ENCODE results near the gene SEC31A.
"Not testable (repeated sequence)": the region's sequence is repeated elsewhere in the genome, so short reads cannot be mapped to it uniquely, and the experiment has no call there.

Gene SEC31A

DNA sequence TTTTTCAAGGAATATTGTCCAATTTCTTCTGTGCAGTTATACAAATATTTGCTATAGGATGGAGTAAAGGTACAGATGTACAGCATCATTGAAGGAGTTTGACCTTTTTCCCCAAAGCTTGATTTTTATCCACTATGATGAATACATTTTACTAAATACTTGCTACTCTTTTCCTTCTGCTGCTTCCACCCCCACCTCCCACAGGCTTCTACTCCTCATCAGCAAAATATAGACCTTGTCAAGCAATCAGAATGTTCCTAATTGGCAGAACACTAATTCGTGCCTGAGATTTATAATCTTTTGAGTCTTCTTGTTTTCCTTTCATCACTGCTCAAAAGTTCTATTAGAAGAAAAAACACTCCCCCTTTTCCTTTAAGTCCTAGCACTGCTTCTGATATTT, 5.8 kb upstream of the SEC31A start:
- no peak for DNase-seq

DNA sequence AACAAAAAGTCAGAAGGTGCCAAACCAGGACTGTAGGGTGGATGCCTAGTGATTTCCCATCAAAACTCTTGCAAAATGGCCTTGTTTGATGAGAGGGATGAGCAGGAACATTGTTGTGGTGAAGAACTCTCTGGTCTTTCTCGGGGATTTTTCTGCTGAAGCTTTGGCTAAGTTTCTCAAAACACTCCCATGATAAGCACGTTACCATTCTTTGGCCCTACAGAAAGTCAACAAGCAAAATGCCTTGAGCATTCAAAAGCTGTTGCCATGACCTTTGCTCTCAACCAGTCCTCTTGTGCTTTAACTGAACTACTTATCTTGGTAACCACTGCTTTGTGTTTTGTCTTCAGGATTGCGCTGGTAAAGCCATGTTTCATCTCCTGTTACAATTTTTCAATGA, 3.0 kb upstream of the SEC31A start:
- DNase-seq = no peak

DNA sequence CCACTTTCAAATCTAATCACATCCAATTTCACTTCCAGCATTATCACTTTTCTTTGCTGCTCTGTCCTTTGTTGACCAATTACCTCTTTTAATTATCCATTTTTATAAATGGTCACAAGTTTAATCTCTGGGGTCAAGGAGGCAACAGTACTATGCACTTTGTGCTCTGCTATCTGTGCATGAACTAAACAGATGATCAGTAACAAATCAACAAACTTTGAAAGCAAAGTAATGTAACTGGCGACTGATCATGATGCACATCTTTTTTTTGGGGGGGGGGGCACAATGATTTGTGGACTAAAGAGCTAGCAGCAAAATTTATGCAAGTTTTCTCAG, 1.5 kb upstream of the SEC31A start:
- no peak for DNase-seq

DNA sequence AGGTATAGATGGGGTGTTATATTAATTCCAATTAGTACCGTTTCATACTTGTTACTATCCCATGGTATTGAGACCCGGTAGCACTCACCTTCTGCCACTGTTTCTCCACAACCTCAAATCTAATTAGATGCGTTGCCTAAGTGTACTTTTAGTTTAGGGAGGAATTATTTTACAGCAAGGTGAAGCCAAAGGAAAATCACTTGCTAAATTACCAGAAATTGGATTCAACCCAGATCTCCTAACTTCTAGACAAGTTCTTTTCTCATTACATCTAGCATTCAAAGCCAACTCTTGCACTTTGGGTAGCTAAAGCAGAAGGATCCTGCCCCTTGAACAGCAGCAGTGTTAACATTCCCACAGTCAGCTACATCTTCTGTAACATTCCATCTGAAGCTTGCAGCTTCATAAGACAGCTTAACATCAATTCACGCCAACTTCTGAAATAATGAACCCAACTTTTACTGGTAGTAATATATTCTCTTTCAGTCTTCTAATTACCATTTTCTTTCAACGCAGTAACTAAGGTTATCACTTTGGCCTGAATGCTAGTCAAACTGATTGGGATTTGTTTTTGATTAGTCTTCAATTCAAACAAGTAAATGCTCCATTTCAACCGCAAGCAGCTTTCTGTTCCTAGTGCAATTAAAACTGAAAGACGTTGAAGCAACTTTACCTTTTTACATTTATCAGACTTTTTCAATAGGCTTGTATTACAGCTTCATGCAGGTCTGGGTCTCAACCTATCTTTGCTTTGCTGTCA, 934 bp upstream of the SEC31A start:
- no peak for DNase-seq

DNA sequence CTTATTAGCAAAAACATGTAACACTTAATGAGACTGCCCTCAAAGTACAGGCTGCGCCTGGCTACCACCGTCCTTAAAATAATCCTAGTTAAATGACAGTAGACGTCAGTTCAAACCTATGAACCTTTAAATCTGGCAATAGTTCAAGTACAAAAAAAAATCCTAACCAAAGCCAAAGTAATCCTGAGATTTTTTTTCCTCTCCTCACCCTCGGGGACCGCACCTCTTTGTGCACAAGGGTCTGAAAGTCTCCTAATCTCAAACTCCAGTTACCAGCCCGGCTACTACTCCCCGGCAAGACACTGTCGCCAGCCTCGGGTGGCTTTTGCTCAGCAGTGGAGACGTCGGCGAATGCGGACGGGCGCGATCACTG, 439 bp downstream of the SEC31A start:
- DNase-seq = no peak

DNA sequence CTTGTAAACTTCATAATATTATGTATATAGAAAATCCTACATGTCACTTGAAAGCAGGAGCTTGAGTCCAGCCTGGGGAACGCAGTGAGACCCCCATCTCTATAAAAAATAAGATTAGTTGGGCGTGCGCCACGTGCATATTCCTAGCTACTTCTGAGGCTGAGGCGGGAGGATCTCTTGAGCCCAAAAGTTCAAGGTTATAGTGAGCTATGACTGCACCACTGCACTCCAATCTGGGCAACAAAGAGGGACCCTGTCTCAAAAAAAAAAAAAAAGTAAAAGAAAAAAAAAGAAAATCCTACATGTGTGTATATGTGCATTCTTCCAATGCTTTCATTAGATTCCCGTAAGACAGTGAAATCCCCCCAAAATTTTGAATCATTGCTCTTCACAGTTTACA, 1.7 kb downstream of the SEC31A start:
- no peak for DNase-seq

DNA sequence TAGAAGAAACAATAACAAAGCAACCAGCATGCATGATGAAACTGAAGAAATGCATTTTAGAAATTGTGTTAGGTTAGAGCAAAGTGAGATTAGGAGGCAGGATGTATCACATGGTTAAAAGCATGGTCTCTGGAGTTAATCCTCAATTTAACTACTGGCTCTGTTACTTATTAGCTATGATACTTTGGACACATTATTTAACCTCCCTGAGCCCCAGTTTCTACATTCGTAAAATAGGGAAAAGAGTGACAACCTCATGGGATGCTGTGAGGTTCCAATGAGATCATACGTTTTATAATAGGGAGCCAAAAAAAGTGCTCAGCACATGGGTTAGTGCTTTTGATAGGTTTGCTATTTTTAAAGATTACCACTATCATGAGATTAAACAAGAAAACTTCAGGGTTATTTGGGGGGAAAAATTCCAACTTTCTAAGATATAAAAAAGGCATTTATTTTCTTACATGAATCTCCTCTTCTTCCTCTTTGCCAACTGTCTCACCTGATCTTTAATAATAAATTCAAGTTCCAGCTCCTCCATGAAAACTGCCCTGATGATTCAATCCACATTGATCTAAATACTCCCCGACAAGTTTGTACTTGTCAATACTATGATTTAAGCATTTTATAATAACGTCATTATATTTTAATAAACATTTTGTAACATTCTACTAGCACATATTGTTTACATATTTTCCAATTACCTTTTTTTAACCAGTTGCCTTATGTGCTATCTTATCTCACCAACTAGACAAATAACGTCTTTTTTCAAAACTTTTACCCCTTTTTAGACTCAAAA, 4.6 kb downstream of the SEC31A start:
- no peak for DNase-seq

DNA sequence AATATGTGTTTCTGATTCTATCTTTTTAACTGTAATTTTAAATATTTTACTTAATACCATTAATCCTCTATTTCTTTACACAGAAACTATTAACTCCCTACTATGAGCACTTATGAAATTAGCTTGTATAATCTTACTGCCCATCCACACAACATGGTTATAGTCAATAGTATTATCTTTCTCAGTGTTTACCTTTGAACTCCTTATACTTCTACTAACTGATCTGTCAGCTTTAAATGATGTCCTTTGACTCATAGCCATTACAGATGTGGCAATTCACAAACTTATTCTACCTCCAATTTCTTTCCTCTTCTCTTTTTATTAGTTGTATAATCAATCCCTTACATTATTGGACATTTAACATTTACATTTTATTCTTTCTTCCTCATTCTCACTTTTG, 5.5 kb downstream of the SEC31A start:
- no peak for DNase-seq

DNA sequence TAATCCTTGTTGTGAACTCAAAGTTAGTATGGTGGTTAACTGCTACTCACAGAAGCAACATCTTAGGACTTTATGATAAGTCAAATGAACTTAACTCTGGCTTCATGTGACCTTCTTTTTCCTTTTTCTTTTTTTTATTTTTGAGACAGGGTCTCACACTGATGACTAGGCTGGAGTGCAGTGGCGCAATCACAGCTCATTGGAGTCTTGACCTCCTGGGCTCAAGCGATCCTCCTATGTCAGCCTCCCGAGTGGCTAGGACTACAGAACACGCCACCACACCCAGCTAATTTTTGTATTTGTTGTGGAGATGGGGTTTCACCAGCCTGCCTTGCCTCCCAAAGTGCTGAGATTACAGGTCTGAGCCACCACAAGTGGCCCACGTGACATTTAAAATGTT, 22.4 kb downstream of the SEC31A start:
- DNase-seq = no peak

DNA sequence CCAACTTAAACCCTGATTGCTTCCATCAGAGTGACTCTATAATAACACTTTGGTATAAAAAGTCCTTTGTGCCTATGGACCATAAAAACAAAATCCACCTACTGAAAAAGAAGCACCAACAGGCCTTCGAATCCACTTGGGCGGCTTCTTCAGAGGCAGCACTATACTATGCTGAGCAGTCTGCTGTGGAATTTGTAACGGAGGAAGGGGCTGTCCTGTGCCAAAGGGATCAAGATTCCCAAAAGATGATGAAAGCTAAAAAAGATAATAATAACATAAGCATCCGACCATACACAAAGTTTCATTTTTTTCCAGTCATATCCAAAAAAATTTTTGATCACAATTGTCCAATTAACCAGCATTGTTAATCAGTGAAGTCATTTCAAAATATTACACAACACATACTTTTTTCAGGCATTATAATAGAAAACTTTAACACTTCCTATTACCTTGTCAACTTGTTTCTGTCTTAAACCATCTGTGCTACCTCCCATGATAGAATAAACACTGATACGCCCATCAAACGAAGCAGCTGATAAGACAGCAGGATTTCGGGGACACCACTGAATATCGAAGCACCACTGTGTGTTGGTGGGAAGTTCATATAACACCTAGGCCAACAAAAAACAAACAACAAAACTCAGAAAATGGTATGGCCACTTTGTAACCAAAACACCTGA, 24.1 kb downstream of the SEC31A start:
- no peak for DNase-seq

DNA sequence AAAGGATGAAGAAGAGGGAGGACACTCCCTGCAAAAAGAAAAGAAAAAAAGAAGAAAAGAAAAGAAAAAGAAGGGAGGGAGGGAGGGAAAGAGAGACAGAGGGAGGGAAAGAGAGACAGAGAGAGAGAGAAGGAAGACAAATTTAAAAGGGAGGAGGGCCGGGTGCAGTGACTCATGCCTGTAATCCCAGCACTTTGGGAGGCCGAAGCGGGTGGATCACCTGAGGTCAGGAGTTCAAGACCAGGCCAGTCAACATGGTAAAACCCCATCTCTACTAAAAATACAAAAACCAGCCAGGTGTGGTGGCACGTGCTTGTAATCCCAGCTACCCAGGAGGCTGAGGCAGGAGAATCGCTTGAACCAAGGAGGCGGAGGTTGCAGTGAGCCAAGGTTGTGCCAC, 24.9 kb downstream of the SEC31A start:
- not testable (repeated sequence) for DNase-seq

DNA sequence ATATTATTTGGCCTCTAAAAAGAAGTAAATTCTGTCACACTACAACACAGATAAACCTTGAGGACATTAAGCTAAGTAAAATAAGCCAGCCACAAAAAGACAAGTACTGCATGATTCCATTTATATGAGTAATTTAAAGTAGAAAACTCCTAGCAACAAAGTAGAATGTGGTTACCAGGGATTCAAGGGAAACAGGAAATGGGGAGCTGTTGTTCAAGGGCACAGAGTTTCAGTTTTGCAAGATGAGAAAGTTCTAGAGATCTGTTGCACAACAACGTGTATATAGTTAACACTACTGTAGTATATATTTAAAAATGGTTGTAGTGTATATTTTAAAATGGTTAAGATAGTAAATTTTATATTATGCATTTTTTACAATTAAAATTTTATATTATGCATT, 25.4 kb downstream of the SEC31A start:
- no peak for DNase-seq

DNA sequence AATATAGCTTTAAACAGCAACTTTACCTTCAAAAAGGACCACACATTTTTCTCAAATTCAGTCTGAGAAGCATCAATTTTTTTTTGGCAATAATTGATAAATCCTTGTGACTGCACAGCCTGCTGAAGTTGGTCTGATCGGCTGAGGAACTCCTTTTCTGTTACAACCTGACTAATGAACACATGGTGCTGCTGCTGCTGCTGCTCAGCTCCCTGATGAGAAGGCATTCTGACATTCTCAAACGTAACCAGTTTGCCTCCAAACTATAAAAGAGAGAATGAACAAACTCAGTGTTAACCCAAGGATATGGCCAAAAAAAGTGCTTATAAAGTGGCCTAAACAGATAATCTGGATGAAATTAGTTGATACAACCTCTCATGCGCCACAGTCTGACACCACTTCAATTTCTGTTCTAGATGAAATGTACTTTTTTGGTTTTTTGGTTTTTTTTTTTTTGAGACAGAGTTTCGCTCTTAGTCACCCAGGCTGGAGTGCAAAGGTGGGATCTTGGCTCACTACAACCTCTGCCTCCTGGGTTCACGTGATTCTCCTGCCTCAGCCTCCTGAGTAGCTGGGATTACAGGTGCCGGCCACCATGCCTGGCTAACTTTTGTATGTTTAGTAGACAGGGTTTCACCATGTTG, 26.5 kb downstream of the SEC31A start:
- no peak for DNase-seq

DNA sequence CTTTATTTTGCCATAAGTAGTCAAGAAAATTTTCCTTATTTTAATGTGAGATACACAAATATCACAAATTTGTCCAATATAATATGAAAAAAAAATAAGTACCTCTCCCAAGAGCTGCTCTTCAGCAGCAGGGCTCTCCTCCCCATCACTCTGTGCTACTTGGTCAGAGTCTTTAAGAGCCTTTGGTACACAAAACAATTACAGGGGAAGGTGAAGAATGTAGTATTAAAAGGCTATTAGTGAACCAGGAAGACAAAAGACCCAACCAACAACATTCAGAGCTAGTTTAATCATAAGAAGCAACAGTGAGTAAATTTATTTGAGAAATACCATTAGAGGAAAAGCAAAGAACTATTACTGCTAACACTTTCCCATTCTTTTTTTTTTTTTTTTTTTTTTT, 29.4 kb downstream of the SEC31A start:
- DNase-seq = no peak

DNA sequence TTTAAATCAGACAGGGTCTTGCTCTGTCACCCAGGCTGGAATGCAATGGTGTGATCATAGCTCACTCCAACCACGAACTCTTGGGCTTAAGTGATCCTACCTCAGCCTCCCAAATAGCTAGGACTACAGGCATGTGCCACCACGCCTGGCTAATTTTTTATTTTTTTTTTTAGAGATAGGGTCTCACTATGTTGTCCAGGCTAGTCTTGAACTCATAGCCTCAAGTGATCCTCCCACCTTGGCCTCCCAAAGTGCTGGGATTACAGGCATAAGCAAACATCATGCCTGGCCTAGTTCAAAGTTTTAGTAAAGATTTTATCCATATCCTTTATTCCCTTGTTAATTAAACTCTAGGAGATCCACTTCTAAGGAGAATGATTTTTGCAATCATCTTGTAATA, 30.5 kb downstream of the SEC31A start:
- not testable (repeated sequence) for DNase-seq

DNA sequence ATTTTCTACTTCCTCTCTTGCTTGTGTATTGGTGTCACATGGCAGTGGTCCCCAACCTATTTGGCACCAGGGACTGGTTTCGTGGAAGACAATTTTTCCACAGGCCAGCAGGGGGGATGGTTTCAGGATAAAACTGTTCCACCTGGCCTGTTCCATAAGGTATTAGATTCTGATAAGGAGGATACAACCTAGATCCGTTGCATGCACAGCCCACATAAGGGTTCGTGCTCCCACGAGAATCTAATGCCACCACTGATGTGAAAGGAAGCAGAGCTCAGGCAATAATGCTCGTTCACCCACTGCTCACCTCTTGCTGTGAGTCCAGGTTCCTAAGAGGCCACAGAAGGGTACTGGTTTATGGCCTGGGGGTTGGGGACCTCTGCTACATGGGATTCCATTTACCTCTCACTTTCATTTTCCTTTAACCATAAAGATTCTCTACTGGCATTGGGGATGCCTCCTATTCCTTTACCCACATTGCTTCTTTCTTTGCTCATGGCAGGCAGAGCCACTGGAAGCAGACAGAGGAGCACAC, 38.1 kb downstream of the SEC31A start:
- DNase-seq = no peak

DNA sequence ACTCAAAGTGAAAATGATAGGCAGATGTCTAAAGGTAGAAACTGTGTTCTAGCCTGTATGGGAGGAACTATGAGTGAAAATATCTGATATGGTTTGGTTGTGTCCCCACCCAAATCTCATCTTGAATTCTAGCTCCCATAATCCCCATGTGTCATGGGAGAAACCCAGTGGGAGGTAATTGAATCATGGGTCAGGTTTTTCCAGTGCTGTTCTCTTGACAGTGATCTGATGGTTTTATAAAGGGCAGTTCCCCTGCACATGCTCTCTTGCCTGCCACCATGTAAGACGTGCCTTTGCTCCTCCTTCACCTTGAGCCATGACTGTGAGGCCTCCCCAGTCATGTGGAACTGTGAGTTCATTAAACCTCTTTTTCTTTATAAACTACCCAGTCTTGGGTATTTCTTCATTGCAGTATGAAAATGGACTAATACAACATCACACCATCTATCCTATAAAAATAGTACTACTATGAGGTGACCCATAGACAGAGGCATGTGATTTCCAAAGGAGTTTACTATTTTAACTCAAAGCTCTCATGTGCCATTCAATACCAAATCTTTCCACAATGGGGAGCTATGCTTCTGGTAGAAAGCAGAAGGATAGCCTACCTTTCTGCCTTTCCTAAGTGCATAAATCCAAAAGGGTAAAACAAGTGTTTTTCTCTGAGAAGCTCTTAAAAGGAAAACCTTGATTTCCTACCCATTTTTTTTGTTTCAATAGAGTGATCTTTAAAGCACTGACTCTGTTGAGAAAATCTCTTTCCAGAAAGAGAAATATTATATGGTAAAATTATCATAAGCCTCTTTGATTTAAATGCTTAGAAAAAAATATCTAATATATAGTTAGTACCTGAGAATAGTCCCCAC, 38.8 kb downstream of the SEC31A start:
- DNase-seq = no peak

DNA sequence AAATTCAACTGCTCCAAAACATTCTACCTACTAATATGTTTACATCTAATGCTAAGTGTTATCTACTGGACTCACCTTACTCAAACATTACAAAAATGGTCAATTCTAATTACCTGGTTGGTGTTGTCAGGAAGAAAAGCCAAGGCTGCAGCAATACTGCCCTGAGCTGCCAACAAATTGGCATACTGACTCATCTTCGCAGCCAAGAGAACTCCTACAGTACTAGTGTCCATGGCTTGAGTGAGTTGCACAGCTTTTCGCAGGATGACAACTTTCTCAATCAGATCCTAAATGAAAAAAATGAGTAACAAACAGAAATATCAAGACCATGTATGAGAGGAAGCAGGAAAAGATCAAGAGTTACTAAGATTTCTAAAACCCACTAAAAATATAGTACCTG, 39.6 kb downstream of the SEC31A start:
- no peak for DNase-seq

DNA sequence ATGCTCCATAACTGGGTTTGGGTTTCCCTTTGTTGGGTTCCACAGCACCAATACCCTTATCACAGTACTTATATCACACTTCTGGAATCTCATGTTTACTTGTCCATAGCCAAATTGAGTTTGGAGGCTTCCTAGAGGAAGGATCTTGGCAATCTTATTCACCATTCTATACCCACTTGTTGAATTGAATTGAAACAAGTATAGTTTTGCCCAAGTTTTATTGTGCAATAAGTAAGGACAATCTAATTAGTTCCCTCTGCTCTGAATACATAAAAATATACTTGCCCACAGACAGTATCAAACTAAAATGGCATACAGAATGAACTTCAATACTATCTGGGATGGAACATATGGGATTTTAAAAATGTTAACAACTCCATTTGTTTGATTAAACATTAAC, 40.3 kb downstream of the SEC31A start:
- no peak for DNase-seq

DNA sequence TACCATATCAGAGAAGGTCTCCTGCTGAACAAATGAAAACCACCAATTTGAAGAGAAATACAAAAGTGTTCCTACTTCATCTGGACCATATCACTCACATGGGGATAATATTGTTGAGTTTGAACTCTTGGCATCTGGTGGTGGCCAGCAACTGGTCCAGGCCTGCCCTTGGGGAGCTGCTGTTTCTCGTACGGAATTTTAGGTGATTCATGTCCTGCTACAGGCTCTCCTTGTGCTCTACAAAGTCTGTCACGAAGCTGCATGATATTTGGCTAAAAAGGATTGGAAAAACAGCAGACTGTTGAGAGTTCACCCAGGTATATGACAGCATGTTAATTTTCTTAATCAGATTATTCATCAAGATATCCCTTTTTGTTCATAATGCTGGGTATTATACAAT, 42.2 kb downstream of the SEC31A start:
- no peak for DNase-seq

DNA sequence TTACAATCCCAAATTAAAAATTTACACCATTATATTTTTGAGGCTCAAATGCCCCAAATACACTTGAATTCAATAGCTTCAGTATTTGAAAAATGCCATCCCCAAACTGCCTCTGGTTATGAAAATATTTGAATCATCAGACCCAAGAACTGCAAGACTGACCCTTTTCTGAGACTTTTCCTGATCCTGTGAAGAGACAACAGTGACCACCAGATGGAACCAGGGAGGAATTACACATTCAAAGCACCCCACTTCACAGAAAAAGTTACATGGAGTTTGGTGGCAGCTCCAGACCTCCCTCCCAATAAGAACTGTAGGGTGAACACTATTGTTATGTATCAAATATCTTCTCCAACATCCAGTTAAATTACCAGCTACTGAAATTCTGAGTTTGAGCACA, 48.4 kb downstream of the SEC31A start:
- no peak for DNase-seq

DNA sequence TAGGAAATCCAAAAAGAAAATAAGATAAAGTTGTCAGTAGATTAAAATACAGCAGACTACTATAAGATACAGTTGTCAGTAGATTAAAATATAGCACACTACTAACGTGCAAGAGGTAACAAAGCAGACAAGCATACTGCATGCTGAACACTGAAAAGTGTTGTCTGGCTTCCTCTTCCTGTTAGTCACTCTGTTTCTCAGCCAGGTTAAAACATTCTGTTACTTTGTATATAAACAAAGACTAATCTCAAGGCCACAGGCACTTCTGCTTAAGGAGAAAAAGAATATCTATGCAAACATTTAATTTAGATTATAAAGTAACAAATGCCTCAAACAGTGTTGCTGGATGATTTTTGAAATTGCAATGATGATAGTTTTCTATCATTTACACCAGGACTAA, 51.3 kb downstream of the SEC31A start:
- DNase-seq = no peak
